ENCODE results near the gene NADSYN1. TPM values are rescaled to one million over a fixed set of nuclear protein-coding genes. Genes with fewer than 3 reads are reported as not detected.

NADSYN1 gene
- total RNA-seq, 2 experiments from 2014 or later, result 106 to 112 TPM

- no peak for ATAC-seq (ENCODE audit: poor library complexity)
Measured at GRCh38 chr11:71542879-71543777, 90.1 kb downstream of the NADSYN1 start.

GRCh38 chr11:71543866-71544265 lies 90.9 kb downstream of the NADSYN1 start:
- H3K4me1 Mint-ChIP-seq (ENCODE audit: low read depth), result no peaks in the 10 kb centered on the region
- peaks cover 21% of the 10 kb centered on the region for H3K27me3 Mint-ChIP-seq
- H3K4me3 ChIP-seq (ENCODE audit: low read length), result no peak overlapping the region
- ChIA-PET POLR2A (no interaction called here), CTCF (no interaction called here)
- H3K27me3 ChIP-seq (ENCODE audit: control insufficient read depth in 1 of 2, insufficient read depth in 2 of 2, low read length in 2 of 2), result peaks cover 0 to 3% of the 10 kb centered on the region in 2 experiments
- no peak overlapping the region for H3K27ac Mint-ChIP-seq
- H3K4me1 ChIP-seq (ENCODE audit: insufficient read depth, low read length), result no peaks in the 10 kb centered on the region
- no peak overlapping the region for H3K4me3 Mint-ChIP-seq
- TF ChIP-seq CTCF (IDR thresholded peaks at IDR 0.05), result no peak
- peaks cover 8% of the 10 kb centered on the region for H3K9me3 Mint-ChIP-seq
- H3K27ac ChIP-seq (ENCODE audit: low read depth in 1 of 2, low read length in 2 of 2), result no peak overlapping the region
- DNase-seq, result no peak
- no peaks in the 10 kb centered on the region for H3K36me3 ChIP-seq (ENCODE audit: insufficient read depth, low read length)
- H3K9me3 ChIP-seq (ENCODE audit: control insufficient read depth in 1 of 2, insufficient read depth in 1 of 2, low read length in 2 of 2), result peaks cover 0 to 25% of the 10 kb centered on the region in 2 experiments
- no peaks in the 10 kb centered on the region for H3K36me3 Mint-ChIP-seq (ENCODE audit: low read depth)
- intact Hi-C loops (cut with DNase I, micrococcal nuclease), result no loop called here
- ATAC-seq (ENCODE audit: poor library complexity), result no peak

More at GRCh38 chr11:71542879-71543777, 90.1 kb downstream of the NADSYN1 start:
- H3K4me3 ChIP-seq (ENCODE audit: low read length), result no peak overlapping the region
- H3K27me3 ChIP-seq (ENCODE audit: control insufficient read depth in 1 of 2, insufficient read depth in 2 of 2, low read length in 2 of 2), result peaks cover 0 to 3% of the 10 kb centered on the region in 2 experiments
- H3K9me3 ChIP-seq (ENCODE audit: control insufficient read depth in 1 of 2, insufficient read depth in 1 of 2, low read length in 2 of 2), result peaks cover 0 to 25% of the 10 kb centered on the region in 2 experiments
- no peak overlapping the region for H3K27ac ChIP-seq (ENCODE audit: low read depth in 1 of 2, low read length in 2 of 2)
- Mint-ChIP-seq H3K36me3 (ENCODE audit: low read depth) (no peaks in the 10 kb centered on the region), H3K4me1 (ENCODE audit: low read depth) (no peaks in the 10 kb centered on the region), H3K9me3 (peaks cover 8% of the 10 kb centered on the region), H3K4me3 (no peak overlapping the region), H3K27me3 (peaks cover 19% of the 10 kb centered on the region), H3K27ac (no peak overlapping the region)
- POLR2A ChIA-PET, result no interaction called here
- H3K4me1 ChIP-seq (ENCODE audit: insufficient read depth, low read length), result no peaks in the 10 kb centered on the region
- TF ChIP-seq CTCF (IDR thresholded peaks at IDR 0.05), result no peak
- intact Hi-C loops (cut with DNase I, micrococcal nuclease), result no loop called here
- no peaks in the 10 kb centered on the region for H3K36me3 ChIP-seq (ENCODE audit: insufficient read depth, low read length)
- CTCF ChIA-PET, result no interaction called here
- DNase-seq, result peak in 2 of 14 experiments; percentile 16 to 21

GRCh38 chr11:71544525-71545214 lies 91.7 kb downstream of the NADSYN1 start:
- POLR2A ChIA-PET, result no interaction called here
- Histone ChIP-seq H3K27ac (ENCODE audit: low read depth in 1 of 2, low read length in 2 of 2) (no peak overlapping the region), H3K4me3 (ENCODE audit: low read length) (no peak overlapping the region), H3K9me3 (ENCODE audit: control insufficient read depth in 1 of 2, insufficient read depth in 1 of 2, low read length in 2 of 2) (peaks cover 0 to 24% of the 10 kb centered on the region in 2 experiments), H3K27me3 (ENCODE audit: control insufficient read depth in 1 of 2, insufficient read depth in 2 of 2, low read length in 2 of 2) (peaks cover 0 to 3% of the 10 kb centered on the region in 2 experiments), H3K4me1 (ENCODE audit: insufficient read depth, low read length) (no peaks in the 10 kb centered on the region), H3K36me3 (ENCODE audit: insufficient read depth, low read length) (no peaks in the 10 kb centered on the region)
- peaks cover 8% of the 10 kb centered on the region for H3K9me3 Mint-ChIP-seq
- intact Hi-C loops (cut with DNase I, micrococcal nuclease), result no loop called here
- no peaks in the 10 kb centered on the region for H3K36me3 Mint-ChIP-seq (ENCODE audit: low read depth)
- H3K27me3 Mint-ChIP-seq, result peaks cover 29% of the 10 kb centered on the region
- no peak for DNase-seq
- CTCF ChIA-PET, result no interaction called here
- no peak for TF ChIP-seq CTCF (IDR thresholded peaks at IDR 0.05)
- no peak overlapping the region for H3K27ac Mint-ChIP-seq
- no peaks in the 10 kb centered on the region for H3K4me1 Mint-ChIP-seq (ENCODE audit: low read depth)
- no peak for ATAC-seq (ENCODE audit: poor library complexity)
- no peak overlapping the region for H3K4me3 Mint-ChIP-seq

Measured in CD4-positive, alpha-beta T cell (primary cell).